Adipocyte (in vitro differentiated cells): ENCODE results near the gene LMNB1.
"Not testable (repeated sequence)": the region's sequence is repeated elsewhere in the genome, so short reads cannot be mapped to it uniquely, and the experiment has no call there.

Experiments
- DNase-seq: peaks from one replicate; pipeline ENCODE4 v3.0.0-alpha.2; 2015; ENCODE audit warnings: low read depth
- H3K27me3 ChIP-seq: replicated peaks from 2 replicates; pipeline ENCODE4 v1.7.0; 2013; ENCODE audit warnings: mild to moderate bottlenecking, low read length, moderate library complexity; ENCODE audit not compliant: control insufficient read depth, insufficient read depth
- H3K36me3 ChIP-seq: 2 replicates; pipeline ENCODE4 v1.7.0; 2013; ENCODE audit warnings: low read length, mild to moderate bottlenecking, moderate library complexity; ENCODE audit not compliant: control insufficient read depth, insufficient read depth, severe bottlenecking
- H3K4me1 ChIP-seq: 2 replicates; pipeline ENCODE4 v1.7.0; 2013; ENCODE audit warnings: mild to moderate bottlenecking, low read length, moderate library complexity; ENCODE audit not compliant: control insufficient read depth, insufficient read depth
- H3K4me3 ChIP-seq: 2 replicates; pipeline ENCODE4 v1.7.0; 2013; ENCODE audit warnings: mild to moderate bottlenecking, low read length, moderate library complexity
- H3K9ac ChIP-seq: 2 replicates; pipeline ENCODE4 v1.7.0; 2013; ENCODE audit warnings: mild to moderate bottlenecking, low read length, moderate library complexity
- H3K9me3 ChIP-seq: 2 replicates; pipeline ENCODE4 v1.7.0; 2013; ENCODE audit warnings: mild to moderate bottlenecking, low read length, moderate library complexity; ENCODE audit not compliant: control insufficient read depth

Gene LMNB1

GRCh38 chr5:126810596-126811380 is 33.9 kb downstream of the LMNB1 start:
- Histone ChIP-seq H3K27me3 (no peaks in the 10 kb centered on the region), H3K4me1 (peaks cover 13% of the 10 kb centered on the region), H3K36me3 (no peaks in the 10 kb centered on the region), H3K9me3 (no peaks in the 10 kb centered on the region), H3K9ac (no peak overlapping the region), H3K4me3 (no peak overlapping the region)
- DNase-seq, result no peak

GRCh38 chr5:126811515-126812198 is 34.7 kb downstream of the LMNB1 start:
- Histone ChIP-seq H3K27me3 (no peaks in the 10 kb centered on the region), H3K4me3 (no peak overlapping the region), H3K36me3 (no peaks in the 10 kb centered on the region), H3K9ac (no peak overlapping the region), H3K9me3 (no peaks in the 10 kb centered on the region), H3K4me1 (peaks cover 13% of the 10 kb centered on the region)
- peak; percentile 42 for DNase-seq

GRCh38 chr5:126812199-126812570 is 35.2 kb downstream of the LMNB1 start:
- peaks cover 13% of the 10 kb centered on the region for H3K4me1 ChIP-seq

GRCh38 chr5:126813799-126814198 is 36.9 kb downstream of the LMNB1 start:
- not testable (repeated sequence) for H3K9me3 ChIP-seq, H3K27me3 ChIP-seq, H3K4me3 ChIP-seq, H3K36me3 ChIP-seq, H3K9ac ChIP-seq, DNase-seq
- peaks cover 13% of the 10 kb centered on the region for H3K4me1 ChIP-seq

More at GRCh38 chr5:126812199-126812570, 35.2 kb downstream of the LMNB1 start:
- Histone ChIP-seq H3K27me3 (no peaks in the 10 kb centered on the region), H3K4me3 (no peak overlapping the region), H3K9me3 (no peaks in the 10 kb centered on the region), H3K36me3 (no peaks in the 10 kb centered on the region), H3K9ac (no peak overlapping the region)
- DNase-seq, result no peak

- H3K9ac ChIP-seq, result no peak overlapping the region
- DNase-seq, result peak; percentile 48
- no peaks in the 10 kb centered on the region for H3K36me3 ChIP-seq
- no peaks in the 10 kb centered on the region for H3K9me3 ChIP-seq
- no peak overlapping the region for H3K4me3 ChIP-seq
- H3K4me1 ChIP-seq, result peaks cover 13% of the 10 kb centered on the region
- H3K27me3 ChIP-seq, result no peaks in the 10 kb centered on the region
Measured at GRCh38 chr5:126814721-126815404, 37.9 kb downstream of the LMNB1 start.

GRCh38 chr5:126816649-126817048 is 39.7 kb downstream of the LMNB1 start:
- no peaks in the 10 kb centered on the region for H3K9me3 ChIP-seq
- H3K9ac ChIP-seq, result no peak overlapping the region
- no peaks in the 10 kb centered on the region for H3K36me3 ChIP-seq
- no peak overlapping the region for H3K4me3 ChIP-seq
- peaks cover 11% of the 10 kb centered on the region for H3K4me1 ChIP-seq
- H3K27me3 ChIP-seq, result no peaks in the 10 kb centered on the region
- no peak for DNase-seq

- Histone ChIP-seq H3K9ac (no peak overlapping the region), H3K9me3 (no peaks in the 10 kb centered on the region), H3K36me3 (no peaks in the 10 kb centered on the region), H3K27me3 (no peaks in the 10 kb centered on the region), H3K4me1 (peaks cover 9% of the 10 kb centered on the region), H3K4me3 (no peak overlapping the region)
- no peak for DNase-seq
Measured at GRCh38 chr5:126818736-126819135, 41.8 kb downstream of the LMNB1 start.

- H3K9me3 ChIP-seq, result no peaks in the 10 kb centered on the region
- H3K4me1 ChIP-seq, result peaks cover 9% of the 10 kb centered on the region
- no peaks in the 10 kb centered on the region for H3K27me3 ChIP-seq
- no peaks in the 10 kb centered on the region for H3K36me3 ChIP-seq
- H3K9ac ChIP-seq, result no peak overlapping the region
- no peak for DNase-seq
- no peak overlapping the region for H3K4me3 ChIP-seq
Measured at GRCh38 chr5:126819253-126819652, 42.3 kb downstream of the LMNB1 start.

- DNase-seq, result no peak
- no peaks in the 10 kb centered on the region for H3K27me3 ChIP-seq
- no peaks in the 10 kb centered on the region for H3K36me3 ChIP-seq
- no peak overlapping the region for H3K9ac ChIP-seq
- no peaks in the 10 kb centered on the region for H3K9me3 ChIP-seq
- no peaks in the 10 kb centered on the region for H3K4me1 ChIP-seq
- H3K4me3 ChIP-seq, result no peak overlapping the region
Measured at GRCh38 chr5:126826619-126827215, 49.8 kb downstream of the LMNB1 start.

GRCh38 chr5:126829098-126829497 is 52.2 kb downstream of the LMNB1 start:
- Histone ChIP-seq H3K4me3 (no peak overlapping the region), H3K36me3 (no peaks in the 10 kb centered on the region), H3K4me1 (no peaks in the 10 kb centered on the region), H3K27me3 (no peaks in the 10 kb centered on the region), H3K9ac (no peak overlapping the region), H3K9me3 (no peaks in the 10 kb centered on the region)
- no peak for DNase-seq

- no peak for DNase-seq
- Histone ChIP-seq H3K36me3 (no peaks in the 10 kb centered on the region), H3K4me1 (no peaks in the 10 kb centered on the region), H3K4me3 (no peak overlapping the region), H3K9ac (no peak overlapping the region), H3K27me3 (no peaks in the 10 kb centered on the region), H3K9me3 (no peaks in the 10 kb centered on the region)
Measured at GRCh38 chr5:126830061-126830460, 53.1 kb downstream of the LMNB1 start.
